ENCODE data around the gene PLIN3. TPM values are rescaled to one million over a fixed set of nuclear protein-coding genes. Genes with fewer than 3 reads are reported as not detected.
"Not testable (repeated sequence)": the region's sequence is repeated elsewhere in the genome, so short reads cannot be mapped to it uniquely, and the experiment has no call there.

The PLIN3 gene
- total RNA-seq, 2 donors from 2014 or later, result 41.7 to 51.6 TPM

DNA sequence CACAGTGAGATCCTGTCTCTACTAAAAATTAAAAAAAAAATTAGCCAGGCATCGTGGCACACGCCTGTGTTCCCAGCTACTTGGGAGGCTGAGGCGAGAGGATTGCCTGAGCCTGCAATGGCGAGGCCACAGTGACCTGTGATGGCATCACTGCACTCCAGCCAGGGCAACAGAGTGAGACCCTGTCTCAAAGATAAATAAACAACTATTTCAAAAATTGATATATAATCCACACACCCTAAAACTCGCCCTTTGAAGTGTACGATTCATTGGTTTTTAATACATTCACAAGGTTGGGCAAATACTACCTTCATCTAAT is 23.9 kb downstream of the PLIN3 start:
- Histone ChIP-seq H3K27me3 (replicated peaks; ENCODE audit: insufficient read depth) (no peaks in the 10 kb centered on the region), H3K27ac (no peak overlapping the region), H3K36me3 (peaks cover 45% of the 10 kb centered on the region), H3K4me3 (no peak overlapping the region), H3K4me1 (ENCODE audit: control insufficient read depth in 1 of 2, low read depth in 2 of 2) (peaks cover 4 to 12% of the 10 kb centered on the region in 2 donors), H3K9me3 (no peaks in the 10 kb centered on the region)
- TF ChIP-seq, protein P1, sequence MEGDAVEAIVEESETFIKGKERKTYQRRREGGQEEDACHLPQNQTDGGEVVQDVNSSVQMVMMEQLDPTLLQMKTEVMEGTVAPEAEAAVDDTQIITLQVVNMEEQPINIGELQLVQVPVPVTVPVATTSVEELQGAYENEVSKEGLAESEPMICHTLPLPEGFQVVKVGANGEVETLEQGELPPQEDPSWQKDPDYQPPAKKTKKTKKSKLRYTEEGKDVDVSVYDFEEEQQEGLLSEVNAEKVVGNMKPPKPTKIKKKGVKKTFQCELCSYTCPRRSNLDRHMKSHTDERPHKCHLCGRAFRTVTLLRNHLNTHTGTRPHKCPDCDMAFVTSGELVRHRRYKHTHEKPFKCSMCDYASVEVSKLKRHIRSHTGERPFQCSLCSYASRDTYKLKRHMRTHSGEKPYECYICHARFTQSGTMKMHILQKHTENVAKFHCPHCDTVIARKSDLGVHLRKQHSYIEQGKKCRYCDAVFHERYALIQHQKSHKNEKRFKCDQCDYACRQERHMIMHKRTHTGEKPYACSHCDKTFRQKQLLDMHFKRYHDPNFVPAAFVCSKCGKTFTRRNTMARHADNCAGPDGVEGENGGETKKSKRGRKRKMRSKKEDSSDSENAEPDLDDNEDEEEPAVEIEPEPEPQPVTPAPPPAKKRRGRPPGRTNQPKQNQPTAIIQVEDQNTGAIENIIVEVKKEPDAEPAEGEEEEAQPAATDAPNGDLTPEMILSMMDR (IDR thresholded peaks at IDR 0.05), result no peak
- ATAC-seq (ENCODE audit: insufficient number of reproducible peaks, low FRiP score, low read depth), result no peak
- no peak for DNase-seq (ENCODE audit: low spot score)

GRCh38 chr19:4839192-4839591 is 28.3 kb downstream of the PLIN3 start:
- TF ChIP-seq, protein P1 (IDR thresholded peaks at IDR 0.05), result no peak
- DNase-seq (ENCODE audit: low spot score) (no peak), ATAC-seq (ENCODE audit: insufficient number of reproducible peaks, low FRiP score, low read depth) (no peak)
- Histone ChIP-seq H3K4me3 (no peak overlapping the region), H3K27me3 (replicated peaks; ENCODE audit: insufficient read depth) (no peaks in the 10 kb centered on the region), H3K4me1 (ENCODE audit: control insufficient read depth in 1 of 2, low read depth in 2 of 2) (no peaks in the 10 kb centered on the region), H3K36me3 (peaks cover 25% of the 10 kb centered on the region), H3K9me3 (no peaks in the 10 kb centered on the region), H3K27ac (no peak overlapping the region)

- no peaks in the 10 kb centered on the region for H3K36me3 ChIP-seq
- no peak for DNase-seq (ENCODE audit: low spot score)
- no peak overlapping the region for H3K4me3 ChIP-seq
- no peak for ATAC-seq (ENCODE audit: insufficient number of reproducible peaks, low FRiP score, low read depth)
- no peaks in the 10 kb centered on the region for H3K9me3 ChIP-seq
- TF ChIP-seq, protein P1 (IDR thresholded peaks at IDR 0.05), result no peak
- H3K4me1 ChIP-seq (ENCODE audit: control insufficient read depth in 1 of 2, low read depth in 2 of 2), result peaks cover 16 to 17% of the 10 kb centered on the region in 2 donors
- no peaks in the 10 kb centered on the region for H3K27me3 ChIP-seq (replicated peaks; ENCODE audit: insufficient read depth)
- H3K27ac ChIP-seq, result no peak overlapping the region
Observed at GRCh38 chr19:4832776-4833175, 34.7 kb downstream of the PLIN3 start.

DNA sequence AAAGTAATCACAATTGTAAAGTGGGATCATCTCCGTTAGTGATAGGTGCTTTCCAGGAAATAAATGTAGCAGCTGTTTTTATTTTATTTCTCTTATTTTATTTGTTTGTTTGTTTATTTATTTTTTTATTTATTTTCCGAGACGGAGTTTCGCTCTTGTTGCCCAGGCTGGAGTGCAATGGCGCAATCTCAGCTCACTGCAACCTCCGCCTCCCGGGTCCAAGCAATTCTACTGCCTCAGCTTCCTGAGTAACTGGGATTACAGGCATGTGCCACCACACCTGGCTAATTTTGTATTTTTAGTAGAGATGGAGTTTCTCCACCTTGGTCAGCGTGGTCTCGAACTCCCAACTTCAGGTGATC is 35.5 kb downstream of the PLIN3 start:
- ATAC-seq (ENCODE audit: insufficient number of reproducible peaks, low FRiP score, low read depth); H3K36me3 ChIP-seq; H3K27me3 ChIP-seq (replicated peaks; ENCODE audit: insufficient read depth): not testable (repeated sequence)

GRCh38 chr19:4831304-4831978 is 36.0 kb downstream of the PLIN3 start, which contains the start of gene TICAM1:
TICAM1 (minus strand) TSS chr19:4831712; CDS start chr19:4818377, 13,335 bp downstream.
- peaks cover 16 to 18% of the 10 kb centered on the region in 2 donors for H3K4me1 ChIP-seq (ENCODE audit: control insufficient read depth in 1 of 2, low read depth in 2 of 2)
- DNase-seq (ENCODE audit: low spot score) (no peak), ATAC-seq (ENCODE audit: insufficient number of reproducible peaks, low FRiP score, low read depth) (peak; percentile 82)
- H3K4me3 ChIP-seq, result peak within 1 kb of the TSS; percentile 93
- peak within 1 kb of the TSS; percentile 91 to 94 for H3K27ac ChIP-seq
- no peaks in the 10 kb centered on the region for H3K9me3 ChIP-seq
- TF ChIP-seq, protein P1 (IDR thresholded peaks at IDR 0.05), result no peak
- H3K36me3 ChIP-seq, result no peaks in the 10 kb centered on the region
- H3K27me3 ChIP-seq (replicated peaks; ENCODE audit: insufficient read depth), result no peaks in the 10 kb centered on the region

More for the DNA sequence above, 35.5 kb downstream of the PLIN3 start:
- peak overlapping the region; percentile 93 for H3K4me3 ChIP-seq
- not testable (repeated sequence) for H3K9me3 ChIP-seq; DNase-seq (ENCODE audit: low spot score)
- H3K27ac ChIP-seq, result peak overlapping the region; percentile 91 to 94
- peaks cover 16 to 18% of the 10 kb centered on the region in 2 donors for H3K4me1 ChIP-seq (ENCODE audit: control insufficient read depth in 1 of 2, low read depth in 2 of 2)
